NCI-H524 treated with DMSO at 0.1 percent for 48 hours (cell line): Measurements from ENCODE around the gene NAV3.

Source experiments
- DNase-seq: peaks from one replicate; lab custom pipeline; 2025; lab: John Stamatoyannopoulos, UW

NAV3 gene

DNA sequence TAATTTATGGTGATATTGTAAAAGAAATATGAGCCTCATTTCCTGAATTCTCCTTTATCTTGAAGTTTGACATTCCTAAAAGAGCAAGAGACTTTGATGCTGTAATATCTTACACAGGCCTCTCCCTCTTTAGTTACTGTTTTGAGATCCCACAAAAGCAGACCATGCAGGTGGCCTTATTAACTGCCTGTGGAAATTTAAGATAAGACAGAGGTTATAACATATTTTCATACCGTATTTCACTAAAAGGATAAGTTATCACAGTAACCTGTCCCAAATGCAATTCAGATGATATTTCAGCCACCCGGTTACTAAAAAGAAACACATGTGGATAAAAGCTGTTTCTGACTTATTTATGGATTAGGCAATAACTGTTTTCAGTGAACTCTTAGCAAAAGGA lies 150.1 kb downstream of the NAV3 start:
- no peak for DNase-seq

DNA sequence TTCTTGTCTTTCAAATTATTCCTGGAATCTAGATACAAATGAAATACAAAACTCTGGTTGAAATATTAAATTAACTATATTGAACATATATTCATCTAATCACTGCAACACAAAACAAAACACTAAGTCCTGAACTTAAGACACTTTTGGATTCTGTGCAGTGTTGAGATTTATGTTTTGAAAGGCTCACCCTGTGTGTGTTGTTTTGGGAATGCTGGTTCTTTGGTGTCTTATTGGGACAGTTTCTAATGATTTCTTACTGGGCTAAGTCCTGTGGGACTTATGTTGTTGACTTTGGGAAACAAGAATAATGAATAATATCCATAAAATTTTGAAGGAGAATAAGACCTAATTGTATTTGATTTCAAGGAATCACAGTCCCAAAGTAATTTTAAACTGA lies 153.2 kb downstream of the NAV3 start:
- no peak for DNase-seq

GRCh38 chr12:77992760-77993159 lies 162.1 kb downstream of the NAV3 start:
- no peak for DNase-seq

- DNase-seq = no peak
Observed at GRCh38 chr12:77993658-77994057, 163.0 kb downstream of the NAV3 start.

- DNase-seq = no peak
Observed at GRCh38 chr12:77995436-77996167, 164.9 kb downstream of the NAV3 start.

DNA sequence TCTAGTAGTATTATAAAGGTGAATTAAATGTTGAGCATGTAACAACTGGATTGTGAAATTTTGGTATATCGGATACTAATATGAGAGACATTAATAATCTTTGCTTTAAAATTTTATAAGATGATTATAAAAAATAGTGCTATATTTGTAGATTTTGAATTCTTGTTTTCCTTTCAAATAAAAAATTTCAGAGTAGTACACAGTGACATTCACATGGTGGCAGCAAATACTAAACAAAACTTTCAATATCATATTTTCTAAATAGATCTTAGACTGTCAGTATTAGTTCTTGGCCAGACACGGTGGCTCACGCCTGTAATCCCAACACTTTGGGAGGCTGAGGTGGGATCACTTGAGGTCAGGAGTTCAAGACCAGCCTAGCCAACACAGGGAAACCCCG lies 166.0 kb downstream of the NAV3 start:
- no peak for DNase-seq

DNA sequence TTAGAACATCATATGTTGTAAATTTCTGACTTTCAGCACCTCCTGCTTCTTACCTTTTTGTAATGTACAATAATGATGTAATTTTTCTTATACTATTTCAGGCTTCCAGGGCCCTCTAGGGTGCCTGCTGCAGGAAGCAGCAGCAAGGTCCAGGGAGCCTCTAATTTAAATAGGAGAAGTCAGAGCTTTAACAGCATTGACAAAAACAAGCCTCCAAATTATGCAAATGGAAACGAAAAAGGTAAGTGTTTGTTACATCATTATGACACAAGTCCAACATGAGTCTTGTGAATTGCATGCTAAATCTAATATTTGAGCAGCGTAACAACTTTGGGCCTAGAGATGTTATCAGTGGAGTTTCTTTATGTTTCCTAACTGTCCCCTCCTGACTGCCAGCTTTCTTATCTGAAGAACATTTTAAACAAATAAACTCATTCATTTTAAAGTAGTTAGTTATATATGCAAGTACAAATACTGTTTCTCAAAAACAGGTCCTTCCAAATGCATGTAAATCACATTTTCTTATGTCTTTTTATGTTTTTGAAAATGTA lies 167.6 kb downstream of the NAV3 start:
- DNase-seq = no peak

GRCh38 chr12:77999074-77999715 lies 168.5 kb downstream of the NAV3 start:
- no peak for DNase-seq

DNA sequence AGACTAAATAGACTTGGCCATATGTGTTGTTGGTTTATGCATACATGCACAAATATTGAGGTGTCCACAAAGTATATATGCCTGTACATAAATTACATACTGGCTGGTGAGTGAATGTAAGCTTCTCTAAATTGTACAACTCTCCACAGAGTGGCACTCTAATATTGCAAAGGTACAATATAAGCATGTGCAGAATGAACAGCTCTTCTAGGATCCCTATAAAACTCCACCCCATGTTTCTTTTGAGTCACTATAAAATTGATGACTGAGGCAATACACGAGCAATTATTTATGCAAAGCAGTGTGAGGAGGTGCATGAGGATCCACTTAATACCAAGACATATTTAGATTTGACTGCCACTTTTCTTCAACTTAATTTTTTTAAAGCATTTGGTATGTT lies 172.2 kb downstream of the NAV3 start:
- no peak for DNase-seq

- no peak for DNase-seq
Observed at GRCh38 chr12:78004249-78005093, 173.8 kb downstream of the NAV3 start.

GRCh38 chr12:78005094-78005492 lies 174.4 kb downstream of the NAV3 start:
- no peak for DNase-seq

GRCh38 chr12:78007173-78007572 lies 176.5 kb downstream of the NAV3 start:
- DNase-seq = no peak

DNA sequence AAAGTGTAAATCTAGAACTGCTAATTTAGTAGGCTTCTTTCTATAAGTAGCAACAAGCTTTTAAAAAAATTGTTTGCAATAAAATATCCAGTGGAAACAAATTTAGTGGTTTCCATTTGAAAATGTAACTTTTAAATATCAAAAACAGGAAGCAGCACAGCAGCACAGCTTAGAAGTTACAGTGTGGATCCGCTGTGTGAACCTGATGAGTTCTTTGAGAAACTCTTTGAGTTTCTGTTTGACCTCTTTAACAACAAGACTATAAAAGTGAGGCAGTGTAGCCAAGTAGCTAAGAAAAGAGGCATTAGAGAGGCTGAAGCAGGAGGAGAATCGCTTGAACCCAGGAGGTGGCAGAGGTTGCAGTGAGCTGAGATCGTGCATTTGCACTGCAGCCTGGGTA lies 178.3 kb downstream of the NAV3 start:
- DNase-seq = no peak

DNA sequence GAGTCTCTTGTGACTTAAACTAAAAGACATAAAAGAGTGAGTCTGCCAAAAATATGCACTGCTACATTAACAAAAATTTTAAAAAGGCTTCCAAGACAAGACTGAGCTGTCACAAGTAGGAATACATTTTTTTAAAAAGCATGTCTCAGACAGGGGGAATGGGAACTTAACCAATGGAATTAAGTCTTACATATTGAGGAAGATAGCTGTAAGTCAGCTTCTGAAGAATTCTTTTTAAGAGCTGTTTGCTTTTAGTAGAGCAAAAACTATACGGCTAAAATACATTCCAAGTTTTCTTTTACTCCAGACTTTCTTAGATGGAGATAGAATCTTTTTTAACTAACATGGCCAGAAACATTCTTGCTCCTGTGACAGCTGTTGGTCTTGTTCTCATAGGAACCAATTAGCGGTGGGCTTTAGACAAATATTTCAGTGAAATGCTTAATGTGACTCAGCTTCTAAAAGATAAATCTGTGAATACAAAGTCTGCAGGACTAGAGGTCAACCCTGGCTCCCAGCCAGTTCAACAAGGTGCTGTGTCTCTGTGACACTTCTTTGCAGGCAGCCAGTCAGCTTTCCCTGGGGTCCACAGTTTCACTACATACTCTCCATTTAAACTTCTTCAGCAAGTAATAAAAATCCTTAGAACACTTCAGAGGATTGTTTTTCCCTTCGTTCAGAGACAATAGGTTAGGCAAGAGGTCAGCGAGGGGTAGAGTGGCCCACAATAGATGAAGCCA lies 187.6 kb downstream of the NAV3 start:
- DNase-seq = no peak

DNA sequence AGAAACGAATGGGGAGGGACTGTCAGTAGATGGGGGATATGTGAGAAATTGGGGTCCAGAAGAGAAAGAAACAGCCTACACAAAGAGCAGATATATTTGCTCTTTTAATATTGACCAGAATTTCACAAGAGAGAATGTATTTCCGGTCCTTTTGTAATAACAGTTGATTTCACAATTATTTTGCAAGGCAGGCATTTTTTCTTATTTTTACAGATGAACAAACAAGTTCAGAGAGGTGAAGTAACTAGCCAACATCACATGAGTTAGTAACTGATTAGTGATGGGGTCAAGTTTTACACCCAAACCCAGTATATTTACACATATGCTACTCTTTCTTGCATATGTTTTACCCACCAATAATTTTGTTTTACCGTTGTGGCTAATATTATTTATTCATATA lies 188.2 kb downstream of the NAV3 start:
- DNase-seq = no peak

DNA sequence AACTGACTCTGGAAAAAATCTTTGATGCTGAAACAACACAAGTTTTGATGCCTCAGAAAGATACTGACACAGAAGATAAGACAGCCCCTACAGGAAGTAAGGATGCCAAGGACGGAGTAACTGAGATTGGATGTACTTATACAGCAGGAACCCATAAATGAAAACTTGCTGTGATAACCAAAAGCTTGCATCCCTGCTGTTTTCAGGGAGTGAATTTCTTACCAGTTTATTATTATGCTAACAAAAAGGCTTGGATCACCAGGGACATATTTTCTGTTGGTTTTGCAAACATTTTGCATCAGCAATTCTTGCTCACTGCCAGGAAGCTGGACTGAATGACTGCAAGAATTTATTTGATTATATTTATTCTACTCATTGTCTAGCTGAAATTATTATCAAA lies 197.7 kb downstream of the NAV3 start:
- no peak for DNase-seq

DNA sequence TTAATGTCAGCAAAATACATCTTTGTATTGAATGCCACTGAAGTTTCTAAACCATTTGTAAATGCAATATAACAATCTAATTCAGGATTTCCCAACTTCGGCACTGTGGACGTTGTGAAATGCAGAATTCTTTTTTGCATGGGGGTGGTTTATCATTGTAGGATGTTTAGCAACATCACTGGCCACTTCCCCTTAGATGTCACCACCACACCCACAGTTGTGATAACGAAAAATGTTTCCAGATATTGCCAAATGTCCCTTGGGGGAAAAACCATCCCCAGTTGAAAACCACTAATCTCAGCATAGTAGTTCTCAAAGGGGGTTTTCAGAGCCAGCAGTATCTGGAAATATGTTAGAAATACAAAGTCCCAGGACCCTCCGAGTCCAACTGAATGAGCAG lies 203.3 kb downstream of the NAV3 start:
- no peak for DNase-seq

GRCh38 chr12:78035901-78036606 lies 205.4 kb downstream of the NAV3 start:
- no peak for DNase-seq

- no peak for DNase-seq
Observed at GRCh38 chr12:78036874-78037273, 206.2 kb downstream of the NAV3 start.

- DNase-seq = no peak
Observed at GRCh38 chr12:78037707-78038106, 207.0 kb downstream of the NAV3 start.

- no peak for DNase-seq
Observed at GRCh38 chr12:78038541-78038940, 207.8 kb downstream of the NAV3 start.
